ENCODE data around the gene SOAT2.
A peak's percentile ranks its signal among the peaks of the same experiment; 100 is the strongest.

Gene SOAT2

GRCh38 chr12:53102883-53103807 lies at the start of gene SOAT2:
Gene SOAT2, plus strand, starts transcription at chr12:53103486. Its CDS starts 92 bp downstream, at chr12:53103578.
- Histone ChIP-seq H3K9ac (ENCODE audit: low read depth, low read length) (no peak within 1 kb of the TSS), H3K4me1 (ENCODE audit: insufficient read depth, low read length) (peaks cover 14% of the 10 kb centered on the region; the same call in 1 of the 2 replicates), H3K4me3 (ENCODE audit: low read length) (no peak within 1 kb of the TSS), H3K27me3 (ENCODE audit: insufficient read depth, low read length) (peaks cover 13% of the 10 kb centered on the region), H3K9me3 (ENCODE audit: insufficient read depth, low read depth, low read length) (no peaks in the 10 kb centered on the region), H3K36me3 (ENCODE audit: insufficient read depth, low read depth, low read length) (no peaks in the 10 kb centered on the region), H3K27ac (ENCODE audit: low read length) (no peak within 1 kb of the TSS)

GRCh38 chr12:53054112-53054878 lies 49.0 kb upstream of the SOAT2 start:
- peaks cover 16% of the 10 kb centered on the region for H3K4me1 ChIP-seq (ENCODE audit: insufficient read depth, low read length)
- H3K4me3 ChIP-seq (ENCODE audit: low read length): peak overlapping the region; percentile 92
- no peaks in the 10 kb centered on the region for H3K9me3 ChIP-seq (ENCODE audit: insufficient read depth, low read depth, low read length)
- peaks cover 12% of the 10 kb centered on the region; the same call in 1 of the 2 replicates for H3K27me3 ChIP-seq (ENCODE audit: insufficient read depth, low read length)
- peak overlapping the region; percentile 55 for H3K27ac ChIP-seq (ENCODE audit: low read length)
- H3K36me3 ChIP-seq (ENCODE audit: insufficient read depth, low read depth, low read length): no peaks in the 10 kb centered on the region; the same call in 1 of the 2 replicates
- peak overlapping the region; percentile 81; the same call in 1 of the 2 replicates for H3K9ac ChIP-seq (ENCODE audit: low read depth, low read length)

GRCh38 chr12:53055471-53056266 lies 47.6 kb upstream of the SOAT2 start:
- Histone ChIP-seq H3K4me3 (ENCODE audit: low read length) (no peak overlapping the region), H3K4me1 (ENCODE audit: insufficient read depth, low read length) (peaks cover 6% of the 10 kb centered on the region; the same call in 1 of the 2 replicates), H3K36me3 (ENCODE audit: insufficient read depth, low read depth, low read length) (no peaks in the 10 kb centered on the region; the same call in 1 of the 2 replicates), H3K27me3 (ENCODE audit: insufficient read depth, low read length) (peaks cover 12% of the 10 kb centered on the region; the same call in 1 of the 2 replicates), H3K27ac (ENCODE audit: low read length) (no peak overlapping the region), H3K9me3 (ENCODE audit: insufficient read depth, low read depth, low read length) (no peaks in the 10 kb centered on the region), H3K9ac (ENCODE audit: low read depth, low read length) (no peak overlapping the region)

- H3K4me1 ChIP-seq (ENCODE audit: insufficient read depth, low read length): peaks cover under 1% of the 10 kb centered on the region; the same call in 1 of the 2 replicates
- no peaks in the 10 kb centered on the region; the same call in 1 of the 2 replicates for H3K36me3 ChIP-seq (ENCODE audit: insufficient read depth, low read depth, low read length)
- H3K27ac ChIP-seq (ENCODE audit: low read length): no peak overlapping the region
- H3K9ac ChIP-seq (ENCODE audit: low read depth, low read length): no peak overlapping the region
- H3K27me3 ChIP-seq (ENCODE audit: insufficient read depth, low read length): peaks cover 12% of the 10 kb centered on the region; the same call in 1 of the 2 replicates
- H3K9me3 ChIP-seq (ENCODE audit: insufficient read depth, low read depth, low read length): no peaks in the 10 kb centered on the region
- H3K4me3 ChIP-seq (ENCODE audit: low read length): no peak overlapping the region
These were observed 47.0 kb upstream of the SOAT2 start for GRCh38 chr12:53056296-53056695.

- Histone ChIP-seq H3K27me3 (ENCODE audit: insufficient read depth, low read length) (peaks cover 8% of the 10 kb centered on the region; the same call in 1 of the 2 replicates), H3K4me3 (ENCODE audit: low read length) (no peak overlapping the region), H3K9ac (ENCODE audit: low read depth, low read length) (no peak overlapping the region), H3K9me3 (ENCODE audit: insufficient read depth, low read depth, low read length) (no peaks in the 10 kb centered on the region), H3K36me3 (ENCODE audit: insufficient read depth, low read depth, low read length) (no peaks in the 10 kb centered on the region), H3K4me1 (ENCODE audit: insufficient read depth, low read length) (no peaks in the 10 kb centered on the region), H3K27ac (ENCODE audit: low read length) (no peak overlapping the region)
These were observed 46.4 kb upstream of the SOAT2 start for GRCh38 chr12:53056901-53057300.

- Histone ChIP-seq H3K36me3 (ENCODE audit: insufficient read depth, low read depth, low read length) (no peaks in the 10 kb centered on the region), H3K4me1 (ENCODE audit: insufficient read depth, low read length) (no peaks in the 10 kb centered on the region), H3K4me3 (ENCODE audit: low read length) (no peak overlapping the region), H3K27ac (ENCODE audit: low read length) (no peak overlapping the region), H3K9me3 (ENCODE audit: insufficient read depth, low read depth, low read length) (no peaks in the 10 kb centered on the region), H3K9ac (ENCODE audit: low read depth, low read length) (no peak overlapping the region), H3K27me3 (ENCODE audit: insufficient read depth, low read length) (peaks cover 5% of the 10 kb centered on the region; the same call in 1 of the 2 replicates)
These were observed 45.3 kb upstream of the SOAT2 start for GRCh38 chr12:53057816-53058500.

- H3K4me1 ChIP-seq (ENCODE audit: insufficient read depth, low read length): no peaks in the 10 kb centered on the region
- H3K9me3 ChIP-seq (ENCODE audit: insufficient read depth, low read depth, low read length): no peaks in the 10 kb centered on the region
- no peak overlapping the region for H3K27ac ChIP-seq (ENCODE audit: low read length)
- H3K36me3 ChIP-seq (ENCODE audit: insufficient read depth, low read depth, low read length): no peaks in the 10 kb centered on the region
- no peak overlapping the region for H3K4me3 ChIP-seq (ENCODE audit: low read length)
- H3K27me3 ChIP-seq (ENCODE audit: insufficient read depth, low read length): peaks cover 5% of the 10 kb centered on the region; the same call in 1 of the 2 replicates
- H3K9ac ChIP-seq (ENCODE audit: low read depth, low read length): no peak overlapping the region
These were observed 44.4 kb upstream of the SOAT2 start for GRCh38 chr12:53058674-53059433.

- H3K36me3 ChIP-seq (ENCODE audit: insufficient read depth, low read depth, low read length): no peaks in the 10 kb centered on the region
- H3K27me3 ChIP-seq (ENCODE audit: insufficient read depth, low read length): peaks cover 5% of the 10 kb centered on the region; the same call in 1 of the 2 replicates
- H3K9ac ChIP-seq (ENCODE audit: low read depth, low read length): no peak overlapping the region
- H3K4me1 ChIP-seq (ENCODE audit: insufficient read depth, low read length): no peaks in the 10 kb centered on the region
- no peak overlapping the region for H3K27ac ChIP-seq (ENCODE audit: low read length)
- H3K4me3 ChIP-seq (ENCODE audit: low read length): no peak overlapping the region
- H3K9me3 ChIP-seq (ENCODE audit: insufficient read depth, low read depth, low read length): no peaks in the 10 kb centered on the region
These were observed 43.7 kb upstream of the SOAT2 start for GRCh38 chr12:53059434-53060063.

GRCh38 chr12:53060064-53060720 lies 43.1 kb upstream of the SOAT2 start:
- Histone ChIP-seq H3K36me3 (ENCODE audit: insufficient read depth, low read depth, low read length) (no peaks in the 10 kb centered on the region), H3K27ac (ENCODE audit: low read length) (no peak overlapping the region), H3K4me1 (ENCODE audit: insufficient read depth, low read length) (no peaks in the 10 kb centered on the region), H3K9me3 (ENCODE audit: insufficient read depth, low read depth, low read length) (no peaks in the 10 kb centered on the region), H3K4me3 (ENCODE audit: low read length) (no peak overlapping the region), H3K9ac (ENCODE audit: low read depth, low read length) (no peak overlapping the region), H3K27me3 (ENCODE audit: insufficient read depth, low read length) (peaks cover 5% of the 10 kb centered on the region; the same call in 1 of the 2 replicates)

Measured in iPS-20b (cell line).